HG03342 (cell line): ENCODE measurements around the gene ORC1.

Experiments
- ATAC-seq: cut with Tn5 transposase; IDR thresholded peaks from one replicate; pipeline ENCODE4 v1.9.1; 2021; ENCODE audit warnings: mild to moderate bottlenecking, moderate library complexity; ENCODE audit not compliant: unreplicated experiment

Gene ORC1

DNA sequence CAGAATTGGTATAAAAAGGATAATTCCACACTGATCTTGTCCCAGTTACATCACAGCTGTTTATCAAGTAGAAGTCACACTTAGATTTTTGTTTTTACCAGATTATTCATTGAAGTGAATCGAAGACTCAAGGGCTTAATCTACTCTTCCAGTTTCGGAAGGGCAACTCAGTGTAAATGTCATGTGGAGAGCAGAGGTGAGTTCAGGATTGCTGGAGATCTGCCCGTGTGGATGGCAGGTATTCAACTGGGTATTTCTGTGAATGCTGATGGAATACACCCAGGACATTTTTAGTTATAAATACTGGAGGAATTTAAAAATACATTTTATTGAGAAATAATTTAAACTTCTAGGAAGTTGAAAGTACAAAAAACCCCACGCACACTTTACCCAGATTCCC lies 57.6 kb downstream of the ORC1 start:
- no peak for ATAC-seq

DNA sequence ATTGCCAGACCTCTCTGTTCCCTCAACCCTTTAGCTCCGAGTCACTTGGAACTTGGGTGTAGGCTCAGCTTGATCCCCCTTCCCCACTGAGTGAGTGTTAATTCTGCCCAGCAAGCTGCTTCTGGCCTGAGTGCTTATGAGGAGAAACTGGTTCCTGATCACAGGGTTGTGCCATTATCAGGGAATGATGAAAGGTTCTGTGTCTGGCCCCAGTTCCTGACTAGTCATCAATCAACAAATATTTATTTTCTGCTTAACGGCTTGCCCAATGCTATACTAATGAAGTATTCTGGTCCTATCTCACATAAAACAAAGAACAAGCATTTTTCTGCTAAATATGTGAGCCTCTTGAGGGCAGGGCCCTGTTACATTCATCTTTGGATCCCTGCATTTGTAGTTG lies 59.0 kb downstream of the ORC1 start:
- no peak for ATAC-seq

DNA sequence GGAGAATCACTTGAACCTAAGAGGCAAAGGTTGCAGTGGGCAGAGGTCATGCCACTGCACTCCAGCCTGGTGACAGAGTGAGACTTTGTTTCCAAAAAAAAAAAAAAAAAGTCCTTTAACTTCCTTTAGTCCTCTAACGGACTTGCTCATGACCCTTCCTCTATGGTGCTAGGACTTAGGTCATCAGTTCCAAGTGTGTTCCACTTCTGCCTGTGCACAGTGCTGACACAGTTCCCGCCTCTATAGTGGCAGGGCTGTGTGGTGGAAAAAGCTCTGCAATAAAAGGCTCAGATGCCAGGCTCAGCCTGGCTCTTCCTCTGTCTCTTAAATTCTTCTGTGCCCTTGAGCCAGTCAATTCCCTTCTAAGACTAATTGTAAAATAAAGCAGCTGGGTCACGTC lies 60.2 kb downstream of the ORC1 start:
- no peak for ATAC-seq

DNA sequence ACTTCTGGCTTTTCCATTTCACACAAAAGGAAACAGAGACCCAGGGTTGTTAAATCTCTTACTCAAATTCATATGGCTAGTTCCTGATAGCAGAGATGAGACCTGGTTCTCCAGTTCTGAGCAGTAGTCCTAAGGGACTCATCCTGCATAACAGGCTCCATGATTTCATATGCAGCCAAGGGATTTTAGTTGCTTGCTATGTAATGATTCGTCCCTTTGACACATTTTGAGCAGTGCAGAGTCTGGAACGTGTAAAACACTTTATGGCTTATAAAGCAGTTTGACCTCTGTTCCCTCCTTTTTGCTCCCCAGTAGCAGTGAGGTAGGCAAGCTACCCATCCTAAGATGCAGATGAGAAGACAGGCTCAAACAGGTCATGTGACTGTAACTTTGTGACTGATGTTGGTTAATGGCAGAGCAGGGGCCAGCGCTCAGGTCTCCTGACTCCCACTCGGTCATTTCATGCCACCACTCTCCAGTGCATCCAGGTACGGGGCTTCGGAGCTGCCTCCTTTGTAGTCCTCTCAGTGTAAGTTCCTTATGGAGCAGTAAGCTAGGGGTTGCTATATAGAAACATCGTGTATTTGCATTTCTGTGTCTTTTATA lies 62.5 kb downstream of the ORC1 start:
- ATAC-seq, result no peak

DNA sequence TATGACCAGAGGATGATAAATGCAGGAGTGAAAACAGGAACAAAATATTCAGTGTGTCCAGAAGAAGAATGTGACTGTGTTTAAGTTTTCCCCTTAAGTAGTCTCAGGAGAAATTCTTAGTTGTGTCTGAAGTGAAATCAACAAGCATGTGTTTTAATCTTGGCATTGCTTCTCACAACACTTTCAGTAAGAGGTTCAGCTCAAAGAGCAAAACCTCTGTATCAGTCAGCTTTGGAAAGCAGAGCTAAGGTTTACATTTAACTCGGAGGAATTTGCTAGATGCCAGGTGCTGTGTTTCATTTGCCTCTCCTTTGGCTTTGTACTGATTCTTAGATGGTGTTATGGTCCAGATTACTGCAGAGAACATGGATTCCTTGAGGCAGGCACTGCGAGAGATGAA lies 66.8 kb downstream of the ORC1 start:
- ATAC-seq, result no peak

DNA sequence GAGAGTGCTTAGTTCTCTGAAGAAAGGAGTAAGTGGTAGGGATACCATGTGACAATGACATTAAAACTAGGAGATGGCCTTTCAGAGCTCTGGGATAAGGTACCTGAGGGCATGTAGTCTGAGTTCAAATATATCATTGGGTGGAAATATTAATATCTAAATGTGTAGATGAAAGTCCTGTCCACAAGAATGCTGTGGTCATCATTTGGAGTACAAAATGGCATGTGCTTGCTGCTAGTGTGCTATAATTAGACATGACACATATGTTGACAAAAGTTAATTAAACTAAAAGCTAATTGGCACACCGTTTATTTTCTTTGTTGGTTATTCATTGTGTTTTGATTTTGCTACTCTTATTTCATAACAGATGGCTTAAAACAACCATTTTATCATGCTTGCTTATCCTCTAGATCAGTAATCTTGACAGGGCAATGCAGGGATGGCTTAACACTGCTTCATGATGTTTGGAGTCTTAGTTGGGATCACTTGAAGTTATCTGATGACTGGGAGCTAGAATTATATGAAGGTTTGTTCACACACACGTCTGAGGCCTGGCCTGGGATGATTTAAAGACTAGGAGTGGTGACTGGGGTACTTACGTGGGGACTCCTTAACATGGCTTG lies 69.2 kb downstream of the ORC1 start:
- no peak for ATAC-seq

DNA sequence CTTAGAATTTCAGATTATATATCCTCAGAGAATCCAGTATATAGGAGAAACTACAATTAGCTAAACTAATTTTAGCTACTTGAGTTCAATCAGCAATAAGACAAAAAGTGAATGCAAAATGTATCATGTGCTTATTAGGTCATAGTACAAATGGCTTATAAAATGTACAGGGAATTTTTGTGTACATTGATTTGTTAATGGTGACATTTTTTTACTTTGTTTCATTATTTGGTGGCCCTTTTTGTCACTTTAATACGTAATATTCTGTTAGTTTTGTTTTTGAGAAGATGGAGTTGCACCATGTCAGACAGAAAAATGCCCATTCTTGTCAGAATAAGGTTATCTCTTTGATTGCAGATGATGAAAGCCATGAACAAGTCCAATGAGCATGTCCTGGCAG lies 71.8 kb downstream of the ORC1 start:
- ATAC-seq, result no peak

DNA sequence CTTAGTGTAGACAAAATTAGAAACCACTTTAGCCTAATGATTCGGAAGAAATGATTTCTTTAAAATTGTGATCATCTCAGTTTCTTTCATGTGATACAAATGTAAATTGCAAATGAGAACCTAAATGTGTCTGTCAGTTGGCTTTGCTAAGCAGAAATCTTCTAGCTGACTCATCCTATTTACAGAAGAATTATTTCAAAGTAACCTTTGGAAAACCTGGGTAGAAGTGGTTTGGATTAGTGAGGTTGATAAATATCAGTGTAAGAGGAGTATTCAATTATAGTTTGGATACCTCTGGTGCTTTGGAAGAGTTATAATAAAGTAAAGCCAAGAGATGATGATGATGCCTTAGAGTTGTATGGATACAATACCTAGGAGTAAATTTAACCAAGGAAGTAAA lies 75.6 kb downstream of the ORC1 start:
- no peak for ATAC-seq

DNA sequence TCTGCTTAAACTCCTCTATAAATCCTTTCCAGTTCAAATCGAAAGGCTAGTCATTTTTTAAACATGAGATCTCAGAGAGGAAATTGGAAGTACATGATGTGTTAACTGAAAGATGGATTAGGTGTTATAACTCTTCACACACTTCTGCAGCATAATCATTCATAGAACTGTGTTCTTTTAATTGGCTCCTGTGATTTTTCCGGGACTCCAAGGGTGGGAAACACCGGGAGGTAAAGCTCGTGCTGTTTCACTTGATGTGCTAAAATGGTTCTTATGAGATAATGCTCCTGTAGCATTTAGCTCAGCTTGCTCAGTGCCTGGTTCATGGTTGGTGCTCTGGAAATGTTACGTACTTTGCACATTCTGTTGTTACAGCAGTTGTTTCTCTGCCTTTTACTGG lies 78.4 kb downstream of the ORC1 start:
- no peak for ATAC-seq

DNA sequence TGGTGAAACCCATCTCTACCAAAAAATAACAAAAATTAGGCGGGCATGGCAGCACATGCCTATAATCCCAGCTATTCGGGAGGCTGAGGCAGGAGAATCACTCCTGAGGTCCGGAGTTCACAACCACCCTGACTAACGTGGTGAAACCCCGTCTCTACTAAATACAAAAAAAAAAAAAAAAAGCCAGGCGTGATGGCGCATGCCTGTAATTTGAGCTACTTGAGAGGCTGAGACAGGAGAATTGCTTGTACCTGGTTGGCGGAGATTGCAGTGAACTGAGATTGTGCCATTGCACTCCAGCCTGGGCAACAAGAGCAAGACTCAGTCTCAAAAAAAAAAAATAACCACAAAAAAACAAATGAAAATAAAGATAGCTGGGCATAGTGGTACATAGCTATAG lies 80.5 kb downstream of the ORC1 start:
- ATAC-seq, result no peak
